HG03457 (cell line): ENCODE results near the gene NDFIP1.
A peak's percentile ranks its signal among the peaks of the same experiment; 100 is the strongest.
"Not testable (repeated sequence)": the region's sequence is repeated elsewhere in the genome, so short reads cannot be mapped to it uniquely, and the experiment has no call there.

ENCODE experiments used
- ATAC-seq: cut with Tn5 transposase; IDR thresholded peaks from one replicate; pipeline ENCODE4 v1.9.1; 2021; ENCODE audit warnings: moderate number of reproducible peaks; ENCODE audit not compliant: unreplicated experiment

The NDFIP1 gene, protein sequence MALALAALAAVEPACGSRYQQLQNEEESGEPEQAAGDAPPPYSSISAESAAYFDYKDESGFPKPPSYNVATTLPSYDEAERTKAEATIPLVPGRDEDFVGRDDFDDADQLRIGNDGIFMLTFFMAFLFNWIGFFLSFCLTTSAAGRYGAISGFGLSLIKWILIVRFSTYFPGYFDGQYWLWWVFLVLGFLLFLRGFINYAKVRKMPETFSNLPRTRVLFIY

DNA sequence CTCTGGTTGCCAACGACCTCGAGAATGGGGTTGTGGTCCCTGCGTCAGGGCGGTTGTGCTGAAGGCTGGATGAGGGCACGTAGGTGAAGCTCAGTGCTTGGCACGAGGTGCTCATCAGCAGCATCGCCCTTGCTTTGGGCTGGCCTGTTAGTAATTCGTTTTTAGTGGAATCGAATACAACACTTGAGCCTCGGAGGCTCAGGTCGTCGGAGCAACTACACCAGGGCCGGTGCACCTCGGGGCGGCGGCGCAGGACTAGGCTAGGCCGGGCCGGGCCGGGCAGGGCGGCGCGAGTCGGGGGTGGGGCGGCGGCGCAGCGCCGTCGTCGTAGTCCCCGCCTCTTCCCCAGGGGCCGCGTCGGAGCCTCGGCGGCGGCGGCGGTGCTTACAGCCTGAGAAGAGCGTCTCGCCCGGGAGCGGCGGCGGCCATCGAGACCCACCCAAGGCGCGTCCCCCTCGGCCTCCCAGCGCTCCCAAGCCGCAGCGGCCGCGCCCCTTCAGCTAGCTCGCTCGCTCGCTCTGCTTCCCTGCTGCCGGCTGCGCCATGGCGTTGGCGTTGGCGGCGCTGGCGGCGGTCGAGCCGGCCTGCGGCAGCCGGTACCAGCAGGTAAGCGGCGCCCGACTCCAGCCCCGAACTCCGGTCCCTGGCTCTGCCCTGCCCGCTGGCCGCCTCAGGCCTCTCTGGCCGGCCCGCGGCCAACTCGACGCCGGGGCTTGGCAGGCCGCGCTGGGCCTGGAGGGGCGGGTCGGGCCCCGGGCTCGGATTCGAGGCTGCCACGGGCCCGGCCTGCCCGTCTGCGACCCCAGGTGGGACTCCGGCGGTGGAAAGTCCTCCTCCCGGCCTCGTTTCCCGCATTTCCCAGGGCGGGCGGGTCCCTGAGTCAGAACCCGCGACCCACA, at the start of gene NDFIP1:
Gene NDFIP1 (plus strand): TSS at position 348 of the 899 bp plus-strand sequence. CDS start 196 bp downstream, at position 544.
- peak; percentile 90 for ATAC-seq

DNA sequence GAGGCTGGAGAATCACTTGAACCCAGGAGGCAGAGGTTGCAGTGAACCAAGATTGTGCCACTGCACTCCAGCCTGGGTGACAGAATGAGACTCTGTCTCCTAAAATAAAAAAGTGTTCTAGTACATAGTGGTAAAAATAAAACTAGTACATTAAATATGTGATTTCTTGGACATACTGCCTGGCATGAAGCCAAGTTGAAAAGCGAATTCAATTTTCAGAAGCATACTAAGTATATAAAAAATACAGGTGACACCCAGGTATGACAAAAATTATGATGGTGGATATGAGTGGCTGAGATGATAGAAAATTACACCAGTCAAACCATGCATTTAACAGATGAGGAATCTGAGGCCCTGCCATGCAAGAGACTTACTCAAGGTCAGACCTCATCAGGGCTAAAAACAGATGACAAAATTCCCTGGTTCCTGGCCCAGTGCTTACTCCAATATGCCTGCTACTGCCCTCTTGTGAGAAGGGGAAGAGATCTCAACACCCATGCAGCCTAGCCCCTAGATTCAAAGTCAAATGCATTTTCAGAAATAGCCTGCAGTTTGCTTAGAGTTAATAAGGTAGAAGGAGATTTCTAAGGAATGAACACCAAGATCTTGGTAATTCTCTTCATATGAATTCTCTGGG, 49.2 kb upstream of the NDFIP1 start:
- ATAC-seq, result no peak

DNA sequence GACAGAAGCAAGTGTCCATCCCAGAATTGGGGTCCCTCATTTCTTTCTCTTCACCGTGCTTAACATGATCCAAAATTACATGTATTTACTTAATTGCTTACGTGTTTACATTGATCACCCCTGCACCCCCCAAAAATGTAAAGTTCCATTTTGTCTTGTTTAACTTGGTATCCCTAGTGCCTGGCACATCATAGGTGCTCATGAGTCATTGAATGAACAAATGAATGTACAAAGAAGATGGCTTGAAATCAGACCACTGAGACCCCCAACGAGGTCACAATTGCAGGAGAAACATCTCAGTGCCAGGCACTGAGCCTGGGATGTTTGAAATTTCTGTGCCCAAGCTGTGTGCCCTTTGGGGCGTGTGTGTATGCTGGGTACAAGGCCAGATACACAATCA, 45.2 kb upstream of the NDFIP1 start:
- no peak for ATAC-seq

DNA sequence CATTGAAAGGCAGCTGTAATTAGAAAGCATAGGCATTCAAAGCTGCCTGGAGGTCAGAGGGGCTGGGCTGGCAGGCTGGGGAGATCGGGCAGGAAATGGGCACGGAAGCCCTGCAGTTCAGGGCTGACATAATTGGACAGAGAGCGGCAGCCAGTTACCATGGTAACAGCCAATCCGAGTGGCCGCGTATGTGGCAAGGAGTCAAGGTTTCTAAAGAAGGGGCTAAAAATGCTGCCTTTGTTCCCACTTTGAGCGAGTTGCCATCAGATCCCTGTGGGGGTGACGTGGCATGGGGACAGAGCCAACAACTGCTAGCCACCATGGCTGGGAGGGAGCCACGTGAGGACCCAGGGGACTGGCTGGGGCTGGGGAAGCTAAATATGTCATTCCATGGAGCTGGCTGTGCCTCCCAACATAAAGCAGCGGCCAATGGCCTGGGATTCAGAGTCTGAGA, 44.7 kb upstream of the NDFIP1 start:
- no peak for ATAC-seq

DNA sequence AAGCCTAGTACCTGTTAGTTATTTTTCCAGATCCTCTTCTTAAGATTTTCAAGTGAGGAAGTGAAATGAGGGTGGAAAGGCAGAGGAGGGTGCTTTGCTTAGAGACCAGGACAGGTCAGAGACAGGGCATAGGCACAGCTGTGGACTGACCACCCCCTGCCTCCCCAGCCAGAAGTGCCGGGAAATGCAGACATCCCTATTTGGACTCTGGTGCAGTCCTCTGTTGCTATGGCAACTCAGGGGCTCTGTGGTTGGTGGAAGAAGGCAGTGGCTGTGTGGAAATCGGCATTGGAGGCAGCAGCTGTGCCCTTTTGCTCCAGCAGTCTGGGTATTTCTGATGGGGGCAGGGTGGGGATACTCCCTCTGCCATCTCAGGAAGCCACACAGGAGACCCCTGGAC, 43.3 kb upstream of the NDFIP1 start:
- ATAC-seq, result no peak

DNA sequence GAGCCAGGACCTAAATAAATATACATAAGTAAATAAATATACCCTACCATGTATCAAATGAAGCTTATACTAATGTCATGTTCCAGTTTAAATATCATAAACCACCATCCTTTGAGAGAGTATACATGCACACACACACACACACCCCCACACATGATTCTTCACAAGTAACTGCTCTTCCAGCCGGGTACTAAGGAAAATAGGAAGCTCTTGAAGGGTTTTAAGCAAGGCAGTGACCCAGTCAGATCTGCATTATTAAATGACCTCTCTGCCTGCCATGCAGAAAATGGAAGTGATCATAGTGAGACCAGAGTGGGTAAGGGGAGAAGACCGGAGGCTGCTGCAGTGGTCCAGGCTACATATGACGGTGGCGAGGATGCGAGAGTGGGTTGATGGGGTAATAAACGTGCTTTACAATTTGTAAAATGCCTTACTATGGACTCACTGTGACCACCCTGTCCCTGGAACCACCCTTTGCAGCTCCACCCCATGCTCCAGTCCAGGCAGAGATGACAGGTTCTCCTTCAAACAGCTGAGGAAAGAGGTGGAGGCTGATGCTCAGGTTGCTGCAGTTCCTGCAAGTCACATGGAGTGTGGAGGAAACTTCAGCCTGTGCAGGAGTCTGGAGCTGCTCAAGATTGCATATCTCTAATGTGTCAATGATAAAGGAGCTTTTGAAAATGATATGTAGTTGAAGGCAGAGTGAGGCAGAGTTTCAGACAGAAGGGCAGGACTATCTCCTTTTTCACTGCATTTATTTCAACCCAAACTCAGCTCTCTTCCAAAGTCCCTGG, 38.8 kb upstream of the NDFIP1 start:
- ATAC-seq, result no peak

DNA sequence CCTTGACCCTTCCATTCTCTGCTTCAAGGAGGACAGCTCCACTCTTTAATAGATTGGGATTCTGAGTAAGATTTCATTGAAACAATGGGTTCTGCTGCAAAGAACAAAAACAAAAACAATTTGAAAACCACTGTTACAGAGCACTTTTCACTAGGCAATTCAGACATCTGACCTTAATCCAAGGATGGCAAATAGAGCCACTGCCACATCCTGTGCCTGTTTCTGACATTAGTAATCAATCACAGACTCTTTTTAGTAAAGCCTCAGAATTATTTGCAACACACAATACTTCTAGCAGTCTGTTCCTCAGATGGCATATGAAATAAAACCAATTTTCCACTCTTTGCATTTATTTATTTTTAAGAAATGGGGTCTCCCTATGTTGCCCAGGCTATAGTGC, 37.8 kb upstream of the NDFIP1 start:
- no peak for ATAC-seq

DNA sequence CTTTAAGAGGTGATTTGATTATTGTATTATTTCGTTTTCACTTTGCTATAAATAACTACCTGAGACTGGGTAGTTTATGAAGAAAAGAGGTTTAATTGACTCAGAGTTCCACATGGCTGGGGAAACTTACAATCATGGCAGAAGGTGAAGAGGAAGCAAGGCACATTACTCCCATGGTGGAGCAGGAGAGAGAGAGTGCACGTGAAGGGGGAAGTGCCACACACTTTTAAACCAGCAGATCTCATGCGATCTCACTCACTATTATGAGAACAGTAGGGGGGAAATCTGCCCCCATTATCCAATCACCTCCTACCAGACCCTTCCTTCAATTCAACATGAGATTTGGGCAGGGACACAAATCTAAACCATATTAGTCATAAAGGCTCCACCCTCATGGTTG, 36.1 kb upstream of the NDFIP1 start:
- ATAC-seq, result no peak

DNA sequence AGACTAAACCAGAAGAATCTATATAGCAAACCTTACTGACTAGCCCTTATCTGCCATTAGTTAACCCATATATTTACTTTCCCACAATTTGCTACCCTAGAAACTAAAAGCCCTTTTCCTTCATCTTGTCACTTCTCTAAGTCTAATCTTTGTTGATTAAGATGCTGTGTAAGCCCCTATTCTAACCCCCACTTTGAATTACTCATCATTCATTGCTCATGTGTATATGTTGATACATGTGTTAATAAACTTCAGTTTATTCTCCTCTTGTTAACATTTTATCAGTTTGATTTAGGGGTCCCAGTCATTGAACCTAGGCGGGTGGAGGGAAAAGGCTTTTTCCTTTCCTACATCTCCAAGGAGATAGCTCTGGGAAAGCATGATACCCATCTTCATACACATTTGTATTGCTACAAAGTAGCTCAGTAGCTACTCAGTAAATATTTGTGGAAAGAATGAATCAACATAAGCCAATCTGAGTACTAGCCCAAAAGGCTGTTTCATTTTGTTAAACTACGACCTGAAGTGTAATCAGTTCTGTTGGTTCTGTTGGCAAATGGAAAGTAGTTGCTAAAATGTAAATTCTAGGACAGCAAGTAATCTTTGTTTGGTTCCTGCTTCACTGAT, 35.1 kb upstream of the NDFIP1 start:
- no peak for ATAC-seq

DNA sequence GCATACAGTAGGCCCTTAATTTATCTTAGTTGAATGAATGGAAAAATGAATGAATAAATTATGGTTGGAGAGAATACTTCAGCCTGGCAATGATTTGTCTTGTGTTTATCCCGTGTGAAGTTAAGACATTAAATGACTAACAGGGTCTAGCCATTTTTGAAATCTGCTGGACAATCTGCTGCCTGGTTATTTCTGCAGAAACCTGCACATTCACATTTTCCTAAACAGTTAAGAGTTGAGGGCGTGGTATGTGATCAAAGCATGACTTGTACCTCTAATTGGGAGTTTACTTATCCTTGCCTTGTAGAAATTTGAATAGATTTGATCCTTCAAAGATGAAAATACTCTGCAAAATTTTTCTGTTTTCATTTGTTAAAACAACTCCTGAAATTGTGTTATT, 34.6 kb upstream of the NDFIP1 start:
- ATAC-seq, result no peak

DNA sequence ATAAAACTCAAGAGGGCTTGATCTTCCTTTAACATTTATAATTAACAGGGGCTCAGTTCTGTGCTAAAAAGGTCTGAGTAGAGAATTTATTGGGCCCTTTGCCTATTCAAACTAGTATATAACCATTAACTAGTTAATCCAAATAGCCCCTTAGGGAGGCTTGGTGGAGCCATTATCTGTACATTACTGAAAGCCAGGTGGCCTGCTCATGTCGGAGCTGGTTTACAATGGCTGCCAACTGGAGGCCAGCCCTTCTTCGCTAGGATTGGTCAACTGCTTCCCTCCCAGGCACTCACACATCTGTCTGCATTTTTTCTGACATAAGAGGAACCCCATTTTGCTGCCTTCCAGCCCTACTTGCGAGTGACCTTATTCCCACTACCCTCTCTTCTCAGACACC, 30.4 kb upstream of the NDFIP1 start:
- no peak for ATAC-seq

DNA sequence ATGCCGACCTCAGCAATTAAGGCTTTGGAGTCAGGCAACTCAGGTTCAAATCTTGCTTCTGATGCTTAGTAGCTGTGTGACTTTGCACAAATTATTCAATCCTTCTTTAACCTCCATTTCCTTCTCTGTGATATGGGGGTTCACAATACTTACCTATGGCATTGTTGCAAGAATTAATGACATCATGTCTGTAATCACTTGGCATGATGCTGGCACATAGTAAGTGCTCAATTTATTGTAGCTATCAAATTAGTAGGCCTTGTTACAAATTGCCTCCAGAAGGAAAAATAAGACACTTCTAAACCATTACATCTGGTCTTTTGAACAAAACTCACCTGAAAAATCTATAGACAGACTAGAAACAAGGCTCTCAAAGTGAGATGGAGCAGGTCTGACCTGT, 29.9 kb upstream of the NDFIP1 start:
- no peak for ATAC-seq

DNA sequence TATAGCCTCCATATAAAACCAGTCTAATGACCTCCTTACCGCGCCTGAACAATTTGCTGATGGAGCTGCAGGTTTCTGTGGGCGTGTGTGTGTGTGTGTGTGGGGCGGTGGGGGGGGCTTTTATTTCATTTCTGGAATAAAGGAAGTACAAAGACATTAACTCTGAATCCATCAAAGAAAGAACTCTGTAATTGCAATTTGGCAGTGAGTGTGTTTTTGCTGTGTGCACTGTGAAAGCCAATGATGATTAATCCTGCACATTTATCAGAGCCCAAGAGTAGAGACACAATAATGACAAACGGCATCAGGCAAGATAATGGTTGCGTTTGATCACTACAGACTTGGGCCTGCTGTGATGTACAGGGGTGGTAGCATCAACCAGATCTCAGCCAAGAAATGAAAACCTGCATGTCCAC, 29.3 kb upstream of the NDFIP1 start:
- ATAC-seq, result no peak

DNA sequence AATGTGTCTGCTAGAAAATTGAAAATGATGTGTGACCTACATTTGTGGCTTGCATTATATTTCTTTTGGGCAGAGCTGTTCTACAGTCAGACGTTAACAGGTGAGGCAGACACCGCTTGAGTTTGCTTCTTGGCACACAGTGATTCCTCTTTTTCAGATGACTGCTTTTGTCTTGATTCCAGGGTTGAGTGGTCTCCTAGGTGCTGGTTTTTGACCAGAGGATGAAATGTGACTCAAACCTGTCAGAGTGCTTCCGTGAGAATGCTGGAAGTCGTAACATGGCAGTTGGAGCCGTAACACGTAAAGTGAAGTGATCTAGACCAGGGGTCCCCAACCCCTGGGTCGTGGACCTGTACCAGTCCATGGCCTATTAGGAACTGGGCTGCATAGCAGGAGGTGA, 28.3 kb upstream of the NDFIP1 start:
- ATAC-seq, result no peak

DNA sequence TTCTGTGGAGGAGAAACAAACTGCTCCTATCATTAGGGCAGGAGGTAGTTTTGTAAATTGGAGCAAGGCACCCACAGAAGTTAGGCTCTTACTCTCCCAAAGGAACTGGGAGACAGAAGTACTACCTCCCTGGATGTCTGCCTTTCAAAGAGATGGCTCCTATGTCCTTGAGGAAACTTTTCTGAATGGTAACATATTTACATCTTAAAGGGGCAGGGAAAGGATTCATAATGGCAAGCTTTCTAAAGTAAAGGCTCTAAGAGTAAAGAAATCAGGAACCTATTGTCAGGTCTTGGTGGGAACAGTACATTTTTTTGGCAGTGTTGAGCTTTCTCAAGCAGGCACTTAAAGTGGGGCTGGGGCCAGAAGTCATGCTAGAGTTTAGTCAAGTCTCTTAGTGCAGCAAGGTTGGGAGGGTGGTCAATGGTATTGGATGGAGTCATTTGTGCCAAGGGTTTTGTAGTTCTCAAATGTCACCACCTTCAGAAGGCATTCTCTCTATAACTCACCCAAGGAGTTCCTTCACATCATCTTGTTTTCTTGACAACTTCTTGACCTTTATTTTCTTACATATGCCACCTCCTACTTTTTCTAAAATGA, 26.3 kb upstream of the NDFIP1 start:
- ATAC-seq, result no peak

DNA sequence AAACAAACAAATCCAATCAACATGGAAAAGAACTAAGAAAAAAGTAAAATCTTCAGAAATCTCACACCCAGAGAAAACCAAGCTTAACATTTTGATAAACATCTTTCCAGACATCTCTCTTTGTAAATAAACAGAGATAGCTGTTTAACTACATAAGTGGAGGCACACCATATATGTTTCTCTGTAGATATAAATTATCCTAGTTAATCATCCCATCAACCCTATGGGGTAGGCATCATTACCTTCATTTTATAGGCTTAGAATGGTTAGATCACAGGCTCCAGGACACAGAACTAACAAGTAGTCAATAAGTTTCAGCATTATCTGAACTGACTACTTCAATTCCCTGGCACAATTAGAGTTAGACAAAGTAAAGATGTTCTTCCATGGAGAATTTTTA, 22.4 kb upstream of the NDFIP1 start:
- no peak for ATAC-seq

DNA sequence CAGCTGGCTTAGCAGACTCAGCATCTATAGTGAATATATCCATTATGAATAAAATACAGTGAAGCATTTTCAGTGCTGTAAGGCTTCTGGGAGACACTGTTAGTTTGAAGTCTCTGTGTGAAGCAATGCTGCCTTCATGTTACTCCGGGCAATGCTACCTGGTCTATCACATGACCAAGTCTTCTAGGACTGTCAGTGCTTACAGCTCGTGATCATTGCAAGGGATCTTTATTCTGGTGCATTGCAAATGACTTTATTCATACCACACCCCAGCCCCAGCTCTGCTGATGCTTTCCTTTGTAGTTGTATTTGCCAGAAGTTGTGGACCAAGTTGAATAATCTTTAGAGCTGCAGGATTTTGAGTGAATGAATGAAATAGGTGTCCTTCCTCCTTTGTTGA, 21.9 kb upstream of the NDFIP1 start:
- no peak for ATAC-seq

DNA sequence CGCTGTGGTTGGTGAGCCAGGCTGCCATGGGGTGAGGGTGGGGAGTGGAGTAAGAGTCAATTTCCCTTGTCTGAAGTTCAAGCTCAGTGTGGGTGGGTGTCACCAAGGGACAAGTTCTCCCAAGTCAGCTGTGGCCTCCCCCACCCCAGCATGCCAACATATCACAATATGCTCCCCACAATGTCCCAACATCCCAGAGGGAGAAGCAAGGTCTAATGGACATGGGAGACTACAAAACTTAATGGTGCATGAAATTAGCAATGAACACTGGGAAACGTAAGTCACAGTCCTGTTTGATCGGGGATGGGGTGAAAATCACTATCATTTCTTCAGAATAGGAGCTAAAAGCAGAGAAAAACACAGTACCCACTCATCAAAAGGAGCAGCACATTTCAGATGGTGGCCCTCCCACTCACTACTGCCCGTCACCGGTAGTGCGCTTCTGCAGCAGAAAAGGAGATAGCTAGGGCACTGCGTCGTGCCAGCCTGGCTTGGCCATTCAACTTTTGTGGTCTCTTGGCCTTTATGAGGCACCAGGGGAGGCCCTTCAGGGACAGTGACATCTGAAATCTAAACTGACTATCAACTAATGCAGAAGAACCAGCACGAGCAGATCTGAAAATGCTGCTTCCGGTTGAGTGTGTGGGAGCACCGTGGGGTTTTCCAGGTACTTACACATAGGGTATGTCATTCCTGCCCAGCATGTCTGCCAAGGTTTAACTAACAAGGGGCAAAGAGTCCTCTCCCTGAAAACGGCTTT, 20.5 kb upstream of the NDFIP1 start:
- no peak for ATAC-seq

DNA sequence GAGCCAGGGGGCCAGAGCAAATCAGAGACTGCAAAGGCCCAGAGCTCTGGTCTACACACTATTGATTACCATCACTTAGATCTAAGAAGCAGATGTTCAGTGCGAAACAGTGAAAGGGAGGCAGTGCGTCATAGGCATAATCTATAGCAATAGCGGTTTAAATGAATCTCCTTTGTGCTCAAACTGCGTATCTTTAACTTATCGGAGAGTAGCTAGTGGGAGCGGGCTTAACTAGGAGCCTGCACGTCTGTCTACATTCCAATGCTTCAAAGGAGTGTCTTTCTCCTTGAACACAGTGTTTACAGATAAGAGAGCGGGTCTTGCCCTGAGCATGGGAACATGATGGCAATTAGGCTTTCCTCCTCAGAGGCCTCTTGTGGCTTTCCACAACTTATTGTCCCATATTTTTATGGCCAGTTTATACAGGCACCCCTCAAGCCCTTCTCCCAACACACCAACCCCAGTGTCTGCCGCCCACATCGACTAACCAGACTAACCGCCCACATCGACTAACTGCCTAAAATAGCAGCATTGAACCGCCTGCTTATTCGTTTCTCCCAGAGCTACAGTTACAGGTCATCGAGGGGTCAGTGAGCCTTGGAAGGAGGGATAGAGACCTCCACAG, 19.6 kb upstream of the NDFIP1 start:
- ATAC-seq, result not testable (repeated sequence)
